Measurements from ENCODE around the gene N4BP3. TPM values are rescaled to one million over a fixed set of nuclear protein-coding genes. Genes with fewer than 3 reads are reported as not detected.
A peak's percentile ranks its signal among the peaks of the same experiment; 100 is the strongest.

The N4BP3 gene
- total RNA-seq, 1 donor from 2014 or later: 107 TPM

GRCh38 chr5:178111925-178112324 lies 1.4 kb upstream of the N4BP3 start:
- Mint-ChIP-seq H3K4me3 (ENCODE audit: unreplicated experiment) (peak overlapping the region; percentile 78), H3K4me1 (ENCODE audit: unreplicated experiment) (peaks cover 31% of the 10 kb centered on the region), H3K36me3 (ENCODE audit: low read depth, unreplicated experiment) (peaks cover 21% of the 10 kb centered on the region), H3K27me3 (ENCODE audit: unreplicated experiment) (peaks cover 16% of the 10 kb centered on the region), H3K27ac (ENCODE audit: unreplicated experiment) (peak overlapping the region; percentile 83), H3K9me3 (ENCODE audit: unreplicated experiment) (no peaks in the 10 kb centered on the region)
- TF ChIP-seq CTCF (IDR thresholded peaks at IDR 0.05; ENCODE audit: unreplicated experiment): no peak
- no peak for DNase-seq (ENCODE audit: low spot score)

GRCh38 chr5:178112545-178112944 lies 787 bp upstream of the N4BP3 start:
- H3K36me3 Mint-ChIP-seq (ENCODE audit: low read depth, unreplicated experiment): peaks cover 21% of the 10 kb centered on the region
- DNase-seq (ENCODE audit: low spot score): no peak
- H3K4me1 Mint-ChIP-seq (ENCODE audit: unreplicated experiment): peaks cover 34% of the 10 kb centered on the region
- H3K4me3 Mint-ChIP-seq (ENCODE audit: unreplicated experiment): peak overlapping the region; percentile 96
- H3K27me3 Mint-ChIP-seq (ENCODE audit: unreplicated experiment): peaks cover 18% of the 10 kb centered on the region
- peak overlapping the region; percentile 93 for H3K27ac Mint-ChIP-seq (ENCODE audit: unreplicated experiment)
- H3K9me3 Mint-ChIP-seq (ENCODE audit: unreplicated experiment): no peaks in the 10 kb centered on the region
- no peak for TF ChIP-seq CTCF (IDR thresholded peaks at IDR 0.05; ENCODE audit: unreplicated experiment)

DNA sequence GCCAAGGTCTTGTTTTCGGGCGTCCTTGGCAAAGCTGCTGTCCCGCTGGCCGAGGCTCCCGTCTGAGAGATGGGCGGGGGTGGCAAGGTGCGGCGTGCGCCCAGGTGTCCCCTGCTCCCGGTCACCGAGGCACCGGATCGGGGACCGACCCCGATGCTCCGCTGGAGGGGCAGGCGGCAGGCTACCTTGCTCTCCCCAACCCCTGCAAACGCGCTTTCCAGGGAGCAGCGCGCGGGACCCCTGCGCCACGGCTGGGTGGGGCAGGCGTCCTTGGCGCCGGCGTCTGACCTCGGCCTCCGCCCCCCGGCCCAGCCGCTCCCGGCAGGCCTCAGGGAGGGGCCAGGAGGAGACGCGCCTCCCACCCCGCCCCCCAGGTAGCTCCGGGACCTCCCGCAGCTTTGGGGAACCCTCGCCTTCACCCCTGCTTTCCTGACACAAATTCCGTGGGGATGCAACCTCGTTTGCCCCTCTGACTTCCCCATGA lies 551 bp downstream of the N4BP3 start:
- Mint-ChIP-seq H3K27me3 (ENCODE audit: unreplicated experiment) (peaks cover 25% of the 10 kb centered on the region), H3K36me3 (ENCODE audit: low read depth, unreplicated experiment) (peaks cover 21% of the 10 kb centered on the region), H3K4me3 (ENCODE audit: unreplicated experiment) (peak overlapping the region; percentile 99), H3K4me1 (ENCODE audit: unreplicated experiment) (peaks cover 29% of the 10 kb centered on the region), H3K9me3 (ENCODE audit: unreplicated experiment) (no peaks in the 10 kb centered on the region), H3K27ac (ENCODE audit: unreplicated experiment) (peak overlapping the region; percentile 92)
- no peak for DNase-seq (ENCODE audit: low spot score)
- TF ChIP-seq CTCF (IDR thresholded peaks at IDR 0.05; ENCODE audit: unreplicated experiment): no peak

DNA sequence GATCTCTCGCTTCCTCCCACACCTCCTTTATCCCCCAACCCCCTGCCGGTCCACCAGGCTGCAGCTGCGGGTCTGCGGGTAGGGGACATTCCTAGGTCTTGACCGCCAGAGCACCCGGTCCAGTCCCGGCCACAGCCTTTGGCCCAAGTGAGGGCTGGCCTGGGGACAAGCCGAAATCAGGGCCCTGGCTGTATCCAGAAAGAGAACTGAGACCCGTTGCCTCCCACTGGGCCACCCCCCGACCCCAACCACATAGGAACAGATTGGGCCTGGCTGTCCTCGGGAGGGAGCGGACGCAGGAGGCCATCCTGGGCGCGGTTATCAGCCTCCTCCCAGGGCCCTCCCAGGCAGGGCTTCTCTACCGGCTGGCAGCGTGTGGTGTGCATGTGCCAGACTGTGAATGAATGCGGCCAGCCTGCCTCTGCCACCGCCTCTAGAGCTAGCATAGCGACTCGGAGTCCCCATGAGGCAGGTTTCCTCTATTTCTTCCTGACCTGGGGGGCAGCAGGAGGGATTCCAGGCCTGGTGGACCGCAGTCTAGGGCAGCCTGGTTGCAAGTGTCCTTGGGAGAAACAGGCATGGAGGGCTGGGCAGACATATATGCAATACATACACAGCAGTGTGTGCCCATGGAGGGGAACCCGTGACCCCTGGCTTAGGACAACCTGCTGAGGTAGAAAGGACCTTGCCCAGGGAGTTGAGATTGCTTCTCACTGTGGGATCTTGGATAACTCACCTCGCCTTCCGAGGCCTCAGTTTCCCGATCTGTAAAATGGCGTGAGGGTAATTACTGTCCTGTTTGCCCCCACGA lies 1.2 kb downstream of the N4BP3 start:
- Mint-ChIP-seq H3K36me3 (ENCODE audit: low read depth, unreplicated experiment) (peaks cover 21% of the 10 kb centered on the region), H3K4me1 (ENCODE audit: unreplicated experiment) (peaks cover 36% of the 10 kb centered on the region), H3K27me3 (ENCODE audit: unreplicated experiment) (peaks cover 25% of the 10 kb centered on the region), H3K27ac (ENCODE audit: unreplicated experiment) (peak overlapping the region; percentile 92), H3K9me3 (ENCODE audit: unreplicated experiment) (no peaks in the 10 kb centered on the region), H3K4me3 (ENCODE audit: unreplicated experiment) (peak overlapping the region; percentile 99)
- no peak for TF ChIP-seq CTCF (IDR thresholded peaks at IDR 0.05; ENCODE audit: unreplicated experiment)
- no peak for DNase-seq (ENCODE audit: low spot score)

DNA sequence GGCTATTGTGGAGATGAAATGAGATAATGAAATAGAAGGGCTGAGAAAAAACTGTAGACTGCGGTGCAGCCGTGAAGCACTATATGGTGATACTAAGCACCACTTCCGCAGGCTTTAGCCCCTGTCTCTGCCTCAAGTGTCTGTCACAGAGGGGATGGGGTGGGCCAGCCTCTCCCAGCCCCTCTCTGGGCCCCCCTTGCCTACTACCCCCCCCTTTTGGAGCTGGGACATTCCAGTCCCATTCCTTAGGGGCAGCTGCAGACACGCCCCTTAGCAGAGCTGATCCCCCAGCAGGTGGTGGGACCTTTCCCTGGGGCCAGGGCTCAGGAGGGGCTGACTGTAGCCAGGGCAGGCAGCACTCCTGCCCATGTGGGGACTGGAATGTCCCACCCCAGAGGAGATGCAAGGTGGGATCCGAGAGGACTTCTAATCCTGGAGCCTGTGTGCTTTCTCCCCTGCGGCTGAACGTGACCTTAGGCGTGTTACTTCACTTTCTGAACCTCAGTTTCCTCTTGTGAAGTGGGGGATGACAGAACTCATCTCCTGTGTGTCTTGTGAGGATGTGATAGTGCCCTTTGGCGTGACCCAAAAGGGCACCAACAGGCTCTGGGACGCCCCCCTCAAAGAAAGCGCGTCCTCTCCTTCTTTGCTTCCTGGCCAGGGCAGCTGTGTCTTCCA lies 1.9 kb downstream of the N4BP3 start:
- DNase-seq (ENCODE audit: low spot score): no peak
- no peak for TF ChIP-seq CTCF (IDR thresholded peaks at IDR 0.05; ENCODE audit: unreplicated experiment)
- Mint-ChIP-seq H3K9me3 (ENCODE audit: unreplicated experiment) (no peaks in the 10 kb centered on the region), H3K36me3 (ENCODE audit: low read depth, unreplicated experiment) (peaks cover 21% of the 10 kb centered on the region), H3K27ac (ENCODE audit: unreplicated experiment) (peak overlapping the region; percentile 95), H3K27me3 (ENCODE audit: unreplicated experiment) (peaks cover 25% of the 10 kb centered on the region), H3K4me1 (ENCODE audit: unreplicated experiment) (peaks cover 37% of the 10 kb centered on the region), H3K4me3 (ENCODE audit: unreplicated experiment) (peak overlapping the region; percentile 99)
